HG03521 (cell line): ENCODE measurements around the gene FAM131C.
"Not testable (repeated sequence)": the region's sequence is repeated elsewhere in the genome, so short reads cannot be mapped to it uniquely, and the experiment has no call there.

Source experiments
- ATAC-seq: cut with Tn5 transposase; IDR thresholded peaks from one replicate; pipeline ENCODE4 v1.9.1; 2021; ENCODE audit warnings: mild to moderate bottlenecking, moderate library complexity; ENCODE audit not compliant: unreplicated experiment

Gene FAM131C

GRCh38 chr1:16107039-16107438, 33.6 kb upstream of the FAM131C start:
- ATAC-seq, result not testable (repeated sequence)

- ATAC-seq, result no peak
Measured at GRCh38 chr1:16101623-16102022, 28.2 kb upstream of the FAM131C start.

GRCh38 chr1:16099412-16099811, 26.0 kb upstream of the FAM131C start:
- no peak for ATAC-seq

- no peak for ATAC-seq
Measured at GRCh38 chr1:16095447-16095846, 22.0 kb upstream of the FAM131C start.

GRCh38 chr1:16094453-16095158, 21.2 kb upstream of the FAM131C start:
- no peak for ATAC-seq

GRCh38 chr1:16093611-16094010, 20.2 kb upstream of the FAM131C start:
- ATAC-seq, result no peak

GRCh38 chr1:16092923-16093511, 19.6 kb upstream of the FAM131C start:
- ATAC-seq, result no peak

- no peak for ATAC-seq
Measured at GRCh38 chr1:16092097-16092922, 18.9 kb upstream of the FAM131C start.

GRCh38 chr1:16091296-16091695, 17.8 kb upstream of the FAM131C start:
- ATAC-seq, result no peak

GRCh38 chr1:16090076-16090826, 16.8 kb upstream of the FAM131C start:
- ATAC-seq, result no peak

- ATAC-seq, result no peak
Measured at GRCh38 chr1:16088996-16089395, 15.5 kb upstream of the FAM131C start.

- ATAC-seq, result no peak
Measured at GRCh38 chr1:16088351-16088911, 15.0 kb upstream of the FAM131C start.

GRCh38 chr1:16087733-16088132, 14.3 kb upstream of the FAM131C start:
- ATAC-seq, result no peak

GRCh38 chr1:16085522-16085921, 12.1 kb upstream of the FAM131C start:
- ATAC-seq, result no peak

GRCh38 chr1:16083486-16083885, 10.0 kb upstream of the FAM131C start:
- no peak for ATAC-seq

GRCh38 chr1:16082283-16083038, 9.0 kb upstream of the FAM131C start:
- no peak for ATAC-seq

GRCh38 chr1:16081636-16082035, 8.2 kb upstream of the FAM131C start:
- ATAC-seq, result no peak

GRCh38 chr1:16080422-16081150, 7.1 kb upstream of the FAM131C start:
- no peak for ATAC-seq

GRCh38 chr1:16078925-16079656, 5.6 kb upstream of the FAM131C start:
- no peak for ATAC-seq
